Peyer's patch (tissue), 4 donors: ENCODE results near the gene CFAP97D2.
"Not testable (repeated sequence)": the region's sequence is repeated elsewhere in the genome, so short reads cannot be mapped to it uniquely, and the experiment has no call there.

Experiments
- POLR2A ChIP-seq, 2 donors: fragments of 450-650 bp; IDR thresholded peaks; one replicate each; pipeline ENCODE4 v1.5.1; 2017; ENCODE audit warnings: antibody characterized with exemption in 2 of 2, mild to moderate bottlenecking in 2 of 2, moderate library complexity in 2 of 2
- TF ChIP-seq, protein P1 (sequence below), 6 experiments: fragments of 450-650 bp in 4 of 6; fragments of 200-600 bp in 2 of 6; sonication (generic) in 1 of 6; IDR thresholded peaks; one replicate each; pipeline ENCODE4 v1.5.1; 2017 to 2019; ENCODE audit warnings: antibody characterized with exemption in 6 of 6, mild to moderate bottlenecking in 3 of 6, moderate library complexity in 1 of 6

- TF ChIP-seq, protein P1, sequence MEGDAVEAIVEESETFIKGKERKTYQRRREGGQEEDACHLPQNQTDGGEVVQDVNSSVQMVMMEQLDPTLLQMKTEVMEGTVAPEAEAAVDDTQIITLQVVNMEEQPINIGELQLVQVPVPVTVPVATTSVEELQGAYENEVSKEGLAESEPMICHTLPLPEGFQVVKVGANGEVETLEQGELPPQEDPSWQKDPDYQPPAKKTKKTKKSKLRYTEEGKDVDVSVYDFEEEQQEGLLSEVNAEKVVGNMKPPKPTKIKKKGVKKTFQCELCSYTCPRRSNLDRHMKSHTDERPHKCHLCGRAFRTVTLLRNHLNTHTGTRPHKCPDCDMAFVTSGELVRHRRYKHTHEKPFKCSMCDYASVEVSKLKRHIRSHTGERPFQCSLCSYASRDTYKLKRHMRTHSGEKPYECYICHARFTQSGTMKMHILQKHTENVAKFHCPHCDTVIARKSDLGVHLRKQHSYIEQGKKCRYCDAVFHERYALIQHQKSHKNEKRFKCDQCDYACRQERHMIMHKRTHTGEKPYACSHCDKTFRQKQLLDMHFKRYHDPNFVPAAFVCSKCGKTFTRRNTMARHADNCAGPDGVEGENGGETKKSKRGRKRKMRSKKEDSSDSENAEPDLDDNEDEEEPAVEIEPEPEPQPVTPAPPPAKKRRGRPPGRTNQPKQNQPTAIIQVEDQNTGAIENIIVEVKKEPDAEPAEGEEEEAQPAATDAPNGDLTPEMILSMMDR (IDR thresholded peaks at IDR 0.05) = not testable (repeated sequence)
- not testable (repeated sequence) for TF ChIP-seq POLR2A (IDR thresholded peaks at IDR 0.05)
Measured at GRCh38 chr13:114133552-114133951, 45.5 kb upstream of the CFAP97D2 start.
